Lung (tissue), 12 donors: ENCODE data around the gene NSD1. TPM values are rescaled to one million over a fixed set of nuclear protein-coding genes. Genes with fewer than 3 reads are reported as not detected.

Source experiments
- ATAC-seq: fragments of 200-7000 bp; cut with Tn5 transposase; one replicate; pipeline ENCODE4 v1.9.1; 2020; ENCODE audit warnings: moderate number of reproducible peaks; ENCODE audit not compliant: insufficient read depth, low FRiP score
- DNase-seq, 3 donors: peaks; one replicate each; pipeline ENCODE4 v3.0.0-alpha.2; 2013 to 2017
- H3K27ac ChIP-seq, 2 donors: one replicate each; pipeline ENCODE4 v1.5.1; 2013; ENCODE audit warnings: mild to moderate bottlenecking in 2 of 2, moderate library complexity in 2 of 2, control low read depth in 1 of 2, inconsistent platforms in 1 of 2, low read depth in 1 of 2, low read length in 1 of 2
- H3K27me3 ChIP-seq, 3 donors: one replicate each; pipeline ENCODE4 v1.5.1; 2013; ENCODE audit warnings: low read length in 2 of 3; ENCODE audit not compliant: control insufficient read depth in 3 of 3, insufficient read depth in 3 of 3
- H3K36me3 ChIP-seq, 4 donors: one replicate each; pipeline ENCODE4 v1.5.1; 2013; ENCODE audit warnings: low read length in 4 of 4, mild to moderate bottlenecking in 1 of 4, moderate library complexity in 1 of 4; ENCODE audit not compliant: control insufficient read depth in 4 of 4, insufficient read depth in 4 of 4
- H3K4me1 ChIP-seq, 5 donors: one replicate each; pipeline ENCODE4 v1.5.1; 2013; ENCODE audit warnings: low read length in 5 of 5, mild to moderate bottlenecking in 2 of 5, moderate library complexity in 1 of 5; ENCODE audit not compliant: control insufficient read depth in 5 of 5, insufficient read depth in 5 of 5
- H3K4me3 ChIP-seq: one replicate; pipeline ENCODE4 v1.5.1; 2013; ENCODE audit warnings: mild to moderate bottlenecking, control low read depth, moderate library complexity
- H3K9ac ChIP-seq, 2 donors: one replicate each; pipeline ENCODE4 v1.5.1; 2013; ENCODE audit warnings: low read length in 2 of 2, control low read depth in 1 of 2; ENCODE audit not compliant: insufficient read depth in 1 of 2
- H3K9me3 ChIP-seq, 4 donors: one replicate each; pipeline ENCODE4 v1.5.1; 2013; ENCODE audit warnings: low read length in 3 of 4, mild to moderate bottlenecking in 1 of 4, moderate library complexity in 1 of 4; ENCODE audit not compliant: control insufficient read depth in 4 of 4, insufficient read depth in 3 of 4
- WGBS, 2 donors: extraction: QIAGEN DNeasy Blood & Tissue Kit; methylation state at CpG; one replicate each; pipeline ENCODE4 v1.1.7; 2013; 5-methylcytosine and 5-hydroxymethylcytosine counted together
- polyA plus RNA-seq, 2 donors: library from polyadenylated mRNA; stranded (reverse); fragments of 200-250 nt; gene quantifications; one replicate each; pipeline ENCODE4 v1.2.1, GENCODE V29; 2013
- total RNA-seq, 2 donors: library from RNA; depleted of rRNA in 1 of 2; stranded (reverse); fragments of >200 nt in 1 of 2; gene quantifications; one replicate each; pipeline ENCODE4 v1.2.1, GENCODE V29; 2014 to 2021
- TF ChIP-seq, protein P1 (sequence below): IDR thresholded peaks from 2 replicates; pipeline ENCODE4 v1.5.1; 2012; ENCODE audit warnings: mild to moderate bottlenecking; ENCODE audit errors: control extremely low read depth, extremely low read depth
- donor health status: control.
- donor health status: control.
- donor health status: Bipolar disorder and iron deficiency.
- donor health status: healthy.
- donor health status: DM: yes; HTN: yes; CAD: no.

NSD1 gene
- total and polyA plus RNA-seq, 4 donors, result 8.0 to 81.7 (median 43.2) TPM

- DNase-seq (peak; percentile 47 to 52 (median 52)), ATAC-seq (peak; percentile 5)
- Histone ChIP-seq H3K9ac (no peak overlapping the region), H3K27ac (peak overlapping the region in 1 of 2 donors; percentile 80), H3K4me1 (peaks cover 0 to 35% (median 15%) of the 10 kb centered on the region in 5 donors), H3K36me3 (peaks cover 4 to 17% (median 13%) of the 10 kb centered on the region in 4 donors), H3K27me3 (no peaks in the 10 kb centered on the region), H3K9me3 (no peaks in the 10 kb centered on the region), H3K4me3 (no peak overlapping the region)
- 61 to 69% methylated on average over 7 of the region's 7 CpGs for WGBS, 2 donors
- TF ChIP-seq, protein P1, sequence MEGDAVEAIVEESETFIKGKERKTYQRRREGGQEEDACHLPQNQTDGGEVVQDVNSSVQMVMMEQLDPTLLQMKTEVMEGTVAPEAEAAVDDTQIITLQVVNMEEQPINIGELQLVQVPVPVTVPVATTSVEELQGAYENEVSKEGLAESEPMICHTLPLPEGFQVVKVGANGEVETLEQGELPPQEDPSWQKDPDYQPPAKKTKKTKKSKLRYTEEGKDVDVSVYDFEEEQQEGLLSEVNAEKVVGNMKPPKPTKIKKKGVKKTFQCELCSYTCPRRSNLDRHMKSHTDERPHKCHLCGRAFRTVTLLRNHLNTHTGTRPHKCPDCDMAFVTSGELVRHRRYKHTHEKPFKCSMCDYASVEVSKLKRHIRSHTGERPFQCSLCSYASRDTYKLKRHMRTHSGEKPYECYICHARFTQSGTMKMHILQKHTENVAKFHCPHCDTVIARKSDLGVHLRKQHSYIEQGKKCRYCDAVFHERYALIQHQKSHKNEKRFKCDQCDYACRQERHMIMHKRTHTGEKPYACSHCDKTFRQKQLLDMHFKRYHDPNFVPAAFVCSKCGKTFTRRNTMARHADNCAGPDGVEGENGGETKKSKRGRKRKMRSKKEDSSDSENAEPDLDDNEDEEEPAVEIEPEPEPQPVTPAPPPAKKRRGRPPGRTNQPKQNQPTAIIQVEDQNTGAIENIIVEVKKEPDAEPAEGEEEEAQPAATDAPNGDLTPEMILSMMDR, result no peak
Observed at GRCh38 chr5:177301503-177302165, 168.1 kb downstream of the NSD1 start.

GRCh38 chr5:177302354-177303110, 169.0 kb downstream of the NSD1 start:
- Histone ChIP-seq H3K9me3 (no peaks in the 10 kb centered on the region), H3K4me1 (peaks cover 0 to 34% (median 15%) of the 10 kb centered on the region in 5 donors), H3K27me3 (no peaks in the 10 kb centered on the region), H3K36me3 (peaks cover 4 to 19% (median 16%) of the 10 kb centered on the region in 4 donors), H3K4me3 (peak overlapping the region; percentile 82), H3K9ac (peak overlapping the region in 1 of 2 donors; percentile 73), H3K27ac (peak overlapping the region in 1 of 2 donors; percentile 79)
- ATAC-seq (no peak), DNase-seq (no peak)
- 37 to 39% methylated on average over 24 of the region's 24 CpGs for WGBS, 2 donors
- TF ChIP-seq, protein P1, result no peak

GRCh38 chr5:177303121-177303924, 169.8 kb downstream of the NSD1 start, which contains the start of the genes PRELID1 and RAB24:
TSS of gene PRELID1 (plus strand) at chr5:177303799. CDS start at chr5:177303986, 187 bp downstream.
TSS of gene RAB24 (minus strand) at chr5:177303719. CDS start at chr5:177303288, 431 bp downstream.
- H3K4me1 ChIP-seq, result peaks cover 0 to 34% (median 15%) of the 10 kb centered on the region in 5 donors
- peaks cover 0 to 19% (median 14%) of the 10 kb centered on the region in 4 donors for H3K36me3 ChIP-seq
- no peaks in the 10 kb centered on the region for H3K27me3 ChIP-seq
- H3K27ac ChIP-seq, result peak within 1 kb of the TSS; percentile 85 to 86
- peak within 1 kb of the TSS; percentile 43 to 73 for H3K9ac ChIP-seq
- peak; percentile 87 to 91 (median 89) for DNase-seq
- WGBS, 2 donors, result 0% methylated on average over 71 to 100 of the region's 100 CpGs
- H3K9me3 ChIP-seq, result no peaks in the 10 kb centered on the region
- TF ChIP-seq, protein P1, result no peak
- peak; percentile 80 for ATAC-seq
- H3K4me3 ChIP-seq, result peak within 1 kb of the TSS; percentile 82
